HepG2 (cell line): ENCODE results near the gene C16orf86. TPM values are rescaled to one million over a fixed set of nuclear protein-coding genes. Genes with fewer than 3 reads are reported as not detected.

Experiments
- AKAP8 ChIP-seq: sonication (generic); formaldehyde crosslinking; IDR thresholded peaks from 2 replicates; pipeline ENCODE4 v1.5.1; 2020; ENCODE audit warnings: mild to moderate bottlenecking, missing genetic modification reagents
- ARNT ChIP-seq: fragments of 450-650 bp; IDR thresholded peaks from 2 replicates; pipeline ENCODE4 v1.6.1; 2017
- ATF5 ChIP-seq: sonication (generic); formaldehyde crosslinking; IDR thresholded peaks from 2 replicates; pipeline ENCODE4 v1.4.0; 2020; ENCODE audit warnings: mild to moderate bottlenecking, low read depth, missing genetic modification reagents
- ATM ChIP-seq: fragments of 450-650 bp; IDR thresholded peaks from 2 replicates; pipeline ENCODE4 v1.7.1; 2017; ENCODE audit warnings: mild to moderate bottlenecking, borderline replicate concordance
- BRD4 ChIP-seq: sonication (generic); formaldehyde crosslinking; IDR thresholded peaks from 2 replicates; pipeline ENCODE4 v1.4.0; 2020; ENCODE audit warnings: missing genetic modification reagents
- CSRNP2 ChIP-seq: sonication (generic); formaldehyde crosslinking; conservative IDR thresholded peaks from 2 replicates; pipeline ENCODE4 v1.8.0; 2022; ENCODE audit warnings: low read depth, missing genetic modification reagents
- FOXJ3 ChIP-seq: sonication (generic); formaldehyde crosslinking; IDR thresholded peaks from 2 replicates; pipeline ENCODE4 v1.4.0; 2020; ENCODE audit warnings: missing genetic modification reagents, mild to moderate bottlenecking, borderline replicate concordance
- GABPB1 ChIP-seq: IDR thresholded peaks from 2 replicates; pipeline ENCODE4 v1.6.1; 2016; ENCODE audit warnings: mild to moderate bottlenecking, missing genetic modification reagents, moderate library complexity, missing compliant biosample characterization
- IRF9 ChIP-seq: sonication (generic); formaldehyde crosslinking; IDR thresholded peaks from 2 replicates; pipeline ENCODE4 v1.8.0; 2022; ENCODE audit warnings: missing genetic modification reagents, mild to moderate bottlenecking, borderline replicate concordance
- NRL ChIP-seq: sonication (generic); formaldehyde crosslinking; IDR thresholded peaks from 2 replicates; pipeline ENCODE4 v1.5.0; 2020; ENCODE audit warnings: missing genetic modification reagents, mild to moderate bottlenecking, moderate library complexity, borderline replicate concordance
- PRDM15 ChIP-seq: sonication (generic); formaldehyde crosslinking; IDR thresholded peaks from 2 replicates; pipeline ENCODE4 v1.4.0; 2020; ENCODE audit warnings: missing genetic modification reagents
- RFXAP ChIP-seq: sonication (generic); formaldehyde crosslinking; IDR thresholded peaks from 2 replicates; pipeline ENCODE4 v1.4.0; 2020; ENCODE audit warnings: missing genetic modification reagents, borderline replicate concordance
- STAG1 ChIP-seq: sonication (generic); formaldehyde crosslinking; IDR thresholded peaks from 2 replicates; pipeline ENCODE4 v1.4.0; 2020; ENCODE audit warnings: missing genetic modification reagents
- ZBTB8A ChIP-seq: sonication (generic); formaldehyde crosslinking; IDR thresholded peaks from 2 replicates; pipeline ENCODE4 v1.4.0; 2020; ENCODE audit warnings: mild to moderate bottlenecking, low read depth, missing genetic modification reagents, borderline replicate concordance
- ZNF18 ChIP-seq: sonication (generic); formaldehyde crosslinking; IDR thresholded peaks from 2 replicates; pipeline ENCODE4 v1.8.0; 2022; ENCODE audit warnings: mild to moderate bottlenecking, missing genetic modification reagents; ENCODE audit not compliant: insufficient replicate concordance
- ZNF616 ChIP-seq: sonication (generic); formaldehyde crosslinking; IDR thresholded peaks from 2 replicates; pipeline ENCODE4 v1.5.0; 2020; ENCODE audit warnings: low read depth, mild to moderate bottlenecking, missing genetic modification reagents
- ZNF781 ChIP-seq: sonication (generic); formaldehyde crosslinking; IDR thresholded peaks from 2 replicates; pipeline ENCODE4 v1.5.1; 2020; ENCODE audit warnings: borderline replicate concordance, mild to moderate bottlenecking, missing genetic modification reagents; ENCODE audit errors: not compliant biosample characterization
- polyA plus RNA-seq, 8 experiments: library from polyadenylated mRNA; depleted of rRNA in 3 of 8; stranded (reverse) in 7 of 8; unstranded in 1 of 8; fragments of >200 nt; fragmentation: Illumina TruSeq in 4 of 8; extraction: Trizol in 4 of 8; gene quantifications; 2 replicates each; pipeline versions ENCODE4 v1.2.1 to v1.2.3, GENCODE V29; 2011 to 2016; ENCODE audit warnings: low read depth in 4 of 8, missing spikeins in 1 of 8, mixed read lengths in 1 of 8; ENCODE audit not compliant: insufficient read depth in 1 of 8
- total RNA-seq, 5 experiments: library from RNA; depleted of rRNA; stranded (reverse); fragments of >200 nt; fragmentation: Illumina TruSeq; extraction: Trizol; gene quantifications; 2 replicates each; pipeline ENCODE4 v1.2.3, GENCODE V29; 2016; ENCODE audit warnings: low read depth in 1 of 5

Gene C16orf86
- total and polyA plus RNA-seq, 2 of the 13 experiments (the other 11 are each of a cell fraction or from before 2014, with no cell fraction given): 1.5 to 3.1 TPM

- TF ChIP-seq ZBTB8A (CRISPR knock-in tag) (no peak), FOXJ3 (CRISPR knock-in tag) (no peak), ATM (no peak), PRDM15 (CRISPR knock-in tag) (no peak), GABPB1 (CRISPR knock-in tag) (no peak; the same call in 1 of the 2 replicates), ATF5 (CRISPR knock-in tag) (no peak), IRF9 (CRISPR knock-in tag) (no peak; the same call in 1 of the 2 replicates), ZNF781 (no peak), NRL (CRISPR knock-in tag) (no peak), ZNF18 (CRISPR knock-in tag) (no peak), AKAP8 (CRISPR knock-in tag) (no peak), STAG1 (CRISPR knock-in tag) (no peak), ARNT (no peak), BRD4 (CRISPR knock-in tag) (no peak), CSRNP2 (CRISPR knock-in tag) (no peak), RFXAP (CRISPR knock-in tag) (no peak), ZNF616 (CRISPR knock-in tag) (0 out of 2 replicates have a peak, but pooled peaks have one; percentile 67)
Measured at GRCh38 chr16:67652578-67653127, 14.0 kb upstream of the C16orf86 start (continued).
